ENCODE measurements around the gene BEND3.

Gene BEND3

GRCh38 chr6:107047807-107048206, 67.5 kb downstream of the BEND3 start:
- Histone ChIP-seq H3K27ac (no peak overlapping the region), H3K4me1 (ENCODE audit: control insufficient read depth in 1 of 2, insufficient read depth in 1 of 2, low read depth in 1 of 2, low read length in 1 of 2) (no peaks in the 10 kb centered on the region), H3K36me3 (peaks cover 51% of the 10 kb centered on the region), H3K4me3 (ENCODE audit: low read depth in 1 of 2, low read length in 1 of 2) (no peak overlapping the region), H3K27me3 (no peaks in the 10 kb centered on the region), H3K9me3 (no peaks in the 10 kb centered on the region)
- no peak for TF ChIP-seq CTCF (IDR thresholded peaks at IDR 0.05)

GRCh38 chr6:107045826-107046675, 69.3 kb downstream of the BEND3 start:
- H3K36me3 ChIP-seq, result peaks cover 44% of the 10 kb centered on the region
- no peaks in the 10 kb centered on the region for H3K27me3 ChIP-seq
- no peak overlapping the region for H3K27ac ChIP-seq
- no peak for TF ChIP-seq CTCF (IDR thresholded peaks at IDR 0.05)
- no peaks in the 10 kb centered on the region for H3K9me3 ChIP-seq
- no peak overlapping the region for H3K4me3 ChIP-seq (ENCODE audit: low read depth in 1 of 2, low read length in 1 of 2)
- H3K4me1 ChIP-seq (ENCODE audit: control insufficient read depth in 1 of 2, insufficient read depth in 1 of 2, low read depth in 1 of 2, low read length in 1 of 2), result no peaks in the 10 kb centered on the region

GRCh38 chr6:107033126-107033525, 82.2 kb downstream of the BEND3 start:
- H3K4me1 ChIP-seq (ENCODE audit: control insufficient read depth in 1 of 2, insufficient read depth in 1 of 2, low read depth in 1 of 2, low read length in 1 of 2), result peaks cover 7 to 10% of the 10 kb centered on the region in 2 experiments
- no peak overlapping the region for H3K4me3 ChIP-seq (ENCODE audit: low read depth in 1 of 2, low read length in 1 of 2)
- no peak for TF ChIP-seq CTCF (IDR thresholded peaks at IDR 0.05)
- H3K9me3 ChIP-seq, result no peaks in the 10 kb centered on the region
- H3K27ac ChIP-seq, result no peak overlapping the region
- no peaks in the 10 kb centered on the region for H3K27me3 ChIP-seq
- H3K36me3 ChIP-seq, result no peaks in the 10 kb centered on the region

- Histone ChIP-seq H3K4me3 (ENCODE audit: low read depth in 1 of 2, low read length in 1 of 2) (no peak overlapping the region), H3K9me3 (no peaks in the 10 kb centered on the region), H3K27ac (no peak overlapping the region), H3K4me1 (ENCODE audit: control insufficient read depth in 1 of 2, insufficient read depth in 1 of 2, low read depth in 1 of 2, low read length in 1 of 2) (peaks cover 7 to 14% of the 10 kb centered on the region in 2 experiments), H3K36me3 (no peaks in the 10 kb centered on the region), H3K27me3 (no peaks in the 10 kb centered on the region)
- TF ChIP-seq CTCF (IDR thresholded peaks at IDR 0.05), result no peak
Observed at GRCh38 chr6:107032051-107032450, 83.3 kb downstream of the BEND3 start.

- Histone ChIP-seq H3K27ac (no peak overlapping the region), H3K9me3 (no peaks in the 10 kb centered on the region), H3K4me3 (ENCODE audit: low read depth in 1 of 2, low read length in 1 of 2) (no peak overlapping the region), H3K4me1 (ENCODE audit: control insufficient read depth in 1 of 2, insufficient read depth in 1 of 2, low read depth in 1 of 2, low read length in 1 of 2) (peaks cover 7 to 14% of the 10 kb centered on the region in 2 experiments), H3K36me3 (no peaks in the 10 kb centered on the region), H3K27me3 (no peaks in the 10 kb centered on the region)
- no peak for TF ChIP-seq CTCF (IDR thresholded peaks at IDR 0.05)
Observed at GRCh38 chr6:107030151-107030550, 85.2 kb downstream of the BEND3 start.
